ENCODE data around the gene RXFP4.

DNA sequence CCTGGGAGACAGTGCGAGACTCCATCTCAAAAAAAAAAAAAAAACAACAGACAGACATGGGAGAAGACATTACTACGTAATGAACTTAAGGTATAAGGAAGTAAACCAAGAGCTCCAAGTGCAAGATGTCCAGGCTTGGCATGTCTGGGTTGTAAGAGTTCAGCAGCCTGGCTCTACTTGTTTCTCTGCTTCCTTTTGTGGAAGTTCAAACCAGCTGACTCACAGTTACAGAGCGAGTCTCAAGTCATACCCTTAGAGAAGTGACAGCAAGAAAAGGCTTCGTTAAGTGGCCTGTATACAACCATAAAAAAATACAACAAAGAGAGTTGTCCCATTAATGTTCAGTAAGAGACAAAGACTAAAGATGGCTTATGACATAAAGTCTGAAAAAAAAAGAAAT lies 31.5 kb upstream of the RXFP4 start:
- TF ChIP-seq CTCF (IDR thresholded peaks at IDR 0.05; ENCODE audit: low read depth, low read length) (no peak), MAX (IDR thresholded peaks at IDR 0.05; ENCODE audit: low read depth, low read length) (no peak), POLR2A (IDR thresholded peaks at IDR 0.05; ENCODE audit: extremely low read depth, insufficient read length) (no peak)
